ENCODE data around the gene HYDIN.

The HYDIN gene

GRCh38 chr16:70800781-70801480 lies 429.6 kb downstream of the HYDIN start, which contains the start of gene VAC14:
Gene VAC14 (minus strand): TSS chr16:70801158. CDS start chr16:70800900, 258 bp downstream.
- peaks cover 0 to 18% (median 14%) of the 10 kb centered on the region in 4 donors for H3K4me1 ChIP-seq
- intact Hi-C loops (cut with DNase I; ENCODE audit: low total_unique reads), result no loop called here
- peaks cover 0 to 8% (median 0%) of the 10 kb centered on the region in 3 donors for H3K36me3 ChIP-seq
- peaks cover 0 to 2% (median 0%) of the 10 kb centered on the region in 3 donors for H3K9me3 ChIP-seq
- TF ChIP-seq, protein P1, sequence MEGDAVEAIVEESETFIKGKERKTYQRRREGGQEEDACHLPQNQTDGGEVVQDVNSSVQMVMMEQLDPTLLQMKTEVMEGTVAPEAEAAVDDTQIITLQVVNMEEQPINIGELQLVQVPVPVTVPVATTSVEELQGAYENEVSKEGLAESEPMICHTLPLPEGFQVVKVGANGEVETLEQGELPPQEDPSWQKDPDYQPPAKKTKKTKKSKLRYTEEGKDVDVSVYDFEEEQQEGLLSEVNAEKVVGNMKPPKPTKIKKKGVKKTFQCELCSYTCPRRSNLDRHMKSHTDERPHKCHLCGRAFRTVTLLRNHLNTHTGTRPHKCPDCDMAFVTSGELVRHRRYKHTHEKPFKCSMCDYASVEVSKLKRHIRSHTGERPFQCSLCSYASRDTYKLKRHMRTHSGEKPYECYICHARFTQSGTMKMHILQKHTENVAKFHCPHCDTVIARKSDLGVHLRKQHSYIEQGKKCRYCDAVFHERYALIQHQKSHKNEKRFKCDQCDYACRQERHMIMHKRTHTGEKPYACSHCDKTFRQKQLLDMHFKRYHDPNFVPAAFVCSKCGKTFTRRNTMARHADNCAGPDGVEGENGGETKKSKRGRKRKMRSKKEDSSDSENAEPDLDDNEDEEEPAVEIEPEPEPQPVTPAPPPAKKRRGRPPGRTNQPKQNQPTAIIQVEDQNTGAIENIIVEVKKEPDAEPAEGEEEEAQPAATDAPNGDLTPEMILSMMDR (IDR thresholded peaks at IDR 0.05), result no peak
- peak within 1 kb of the TSS; percentile 74 to 91 for H3K4me3 ChIP-seq
- peak within 1 kb of the TSS; percentile 44 to 70 for H3K27ac ChIP-seq
- no peaks in the 10 kb centered on the region for H3K27me3 ChIP-seq
- DNase-seq, result peak; percentile 87 to 92

DNA sequence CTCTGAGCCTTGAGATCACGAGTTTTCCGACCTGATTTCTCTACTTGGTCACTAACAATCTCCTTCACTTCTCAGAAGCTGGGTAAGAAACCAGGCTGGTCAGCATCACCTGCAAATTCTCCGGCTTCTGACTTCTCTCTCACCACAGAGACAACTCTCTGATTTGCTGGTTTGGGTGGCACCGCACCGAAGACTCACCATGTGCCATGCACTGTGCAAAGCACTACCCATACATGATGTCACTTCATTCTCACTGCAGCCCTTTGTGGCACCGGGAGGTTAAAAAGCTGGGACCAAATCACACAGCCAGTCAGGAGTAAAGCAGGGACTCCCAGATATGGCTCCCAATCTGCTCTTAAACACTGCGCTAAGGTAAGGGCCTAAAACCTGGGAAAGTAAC lies 430.2 kb downstream of the HYDIN start:
- peaks cover 0 to 18% (median 14%) of the 10 kb centered on the region in 4 donors for H3K4me1 ChIP-seq
- H3K4me3 ChIP-seq, result peak overlapping the region; percentile 74 to 91
- no peak for DNase-seq
- peaks cover 0 to 8% (median 0%) of the 10 kb centered on the region in 3 donors for H3K36me3 ChIP-seq
- H3K27me3 ChIP-seq, result no peaks in the 10 kb centered on the region
- TF ChIP-seq, protein P1 (IDR thresholded peaks at IDR 0.05), result no peak
- intact Hi-C loops (cut with DNase I; ENCODE audit: low total_unique reads), result no loop called here
- H3K9me3 ChIP-seq, result peaks cover 0 to 2% (median 0%) of the 10 kb centered on the region in 3 donors
- peak overlapping the region; percentile 44 to 70 for H3K27ac ChIP-seq

DNA sequence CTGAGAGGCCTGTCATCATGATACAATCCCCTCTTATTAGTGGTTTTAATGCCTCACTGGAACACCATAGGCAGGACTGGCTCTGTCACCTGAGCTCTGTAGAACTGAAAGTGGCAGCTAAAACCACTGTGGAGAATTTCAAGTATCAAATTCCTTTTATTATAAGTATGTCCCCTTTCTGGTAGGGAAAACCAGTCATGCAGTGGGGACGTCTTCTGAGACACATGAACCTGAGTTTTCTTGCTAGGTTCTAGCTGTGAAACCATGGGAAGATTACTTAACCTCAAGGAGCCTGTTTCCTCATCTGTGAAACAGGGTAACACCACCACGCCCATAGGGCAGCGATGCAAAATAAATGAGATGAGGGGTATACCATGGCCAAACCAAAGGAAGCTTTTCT lies 434.2 kb downstream of the HYDIN start:
- no peak for DNase-seq
- Histone ChIP-seq H3K36me3 (peaks cover 0 to 8% (median 0%) of the 10 kb centered on the region in 3 donors), H3K27me3 (no peaks in the 10 kb centered on the region), H3K27ac (no peak overlapping the region), H3K9me3 (no peaks in the 10 kb centered on the region), H3K4me1 (peaks cover 0 to 18% (median 14%) of the 10 kb centered on the region in 4 donors), H3K4me3 (no peak overlapping the region)
- TF ChIP-seq, protein P1 (IDR thresholded peaks at IDR 0.05), result no peak
- intact Hi-C loops (cut with DNase I; ENCODE audit: low total_unique reads), result no loop called here

- H3K36me3 ChIP-seq, result peaks cover 0 to 11% (median 0%) of the 10 kb centered on the region in 3 donors
- no peaks in the 10 kb centered on the region for H3K27me3 ChIP-seq
- no peaks in the 10 kb centered on the region for H3K9me3 ChIP-seq
- no peak overlapping the region for H3K4me3 ChIP-seq
- H3K4me1 ChIP-seq, result peaks cover 0 to 15% (median 12%) of the 10 kb centered on the region in 4 donors
- no peak for DNase-seq
- no peak overlapping the region for H3K27ac ChIP-seq
- TF ChIP-seq, protein P1 (IDR thresholded peaks at IDR 0.05), result no peak
- intact Hi-C loops (cut with DNase I; ENCODE audit: low total_unique reads), result no loop called here
These were observed 435.1 kb downstream of the HYDIN start for GRCh38 chr16:70795296-70795912.

DNA sequence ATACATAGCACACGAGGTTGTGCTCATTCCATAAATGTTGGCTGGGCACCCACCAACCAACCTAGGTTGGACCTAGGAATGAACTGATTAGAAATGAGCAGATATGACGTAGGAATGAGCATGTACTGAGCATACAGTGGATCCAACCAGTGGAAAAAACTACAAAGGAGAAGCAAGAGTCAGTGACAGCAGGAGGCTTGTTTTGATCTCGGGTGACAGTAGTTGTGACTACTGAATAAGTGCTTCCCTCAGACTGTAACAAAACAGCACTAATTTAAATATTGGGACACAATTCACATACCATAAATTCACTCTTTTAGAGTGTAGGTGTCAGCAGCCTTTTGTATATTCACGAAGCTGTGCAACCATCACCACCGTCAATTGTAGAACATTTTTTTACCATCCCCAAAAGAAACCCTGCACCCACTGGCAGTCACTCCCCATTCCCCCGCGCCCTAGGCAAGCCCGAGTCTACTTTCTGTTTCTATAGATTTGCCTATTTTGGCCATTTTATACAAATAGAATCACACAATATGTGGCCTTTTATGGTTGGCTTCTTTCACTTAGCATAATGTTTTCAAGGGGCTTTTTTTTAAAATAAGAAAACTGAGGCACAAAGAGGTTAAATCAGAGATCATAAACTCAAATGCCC lies 436.5 kb downstream of the HYDIN start:
- TF ChIP-seq, protein P1 (IDR thresholded peaks at IDR 0.05), result no peak
- H3K4me3 ChIP-seq, result no peak overlapping the region
- no peak overlapping the region for H3K27ac ChIP-seq
- DNase-seq, result no peak
- no peaks in the 10 kb centered on the region for H3K27me3 ChIP-seq
- peaks cover 0 to 12% (median 0%) of the 10 kb centered on the region in 3 donors for H3K36me3 ChIP-seq
- intact Hi-C loops (cut with DNase I; ENCODE audit: low total_unique reads), result no loop called here
- H3K9me3 ChIP-seq, result no peaks in the 10 kb centered on the region
- H3K4me1 ChIP-seq, result peaks cover 0 to 6% (median under 1%) of the 10 kb centered on the region in 4 donors

All from tibial artery (tissue), 4 donors.